Activated B cell treated with CpG ODN at 0.5 μM for 24 hours (primary cell): Measurements from ENCODE around the gene THOC2. TPM values are rescaled to one million over a fixed set of nuclear protein-coding genes. Genes with fewer than 3 reads are reported as not detected.

Source experiments
- ATAC-seq: fragments of 200-7000 bp; cut with Tn5 transposase; one replicate; pipeline ENCODE4 v1.10.0; 2021; ENCODE audit warnings: low read depth, mild to moderate bottlenecking, moderate library complexity
- CTCF ChIA-PET: fragments of 350-600 bp; sonication (Branson Sonifier 250); formaldehyde crosslinking; loops from one replicate; lab custom pipeline; 2021; ENCODE audit warnings: antibody characterized with exemption; lab: Charles Lee
- POLR2A ChIA-PET: fragments of 350-600 bp; sonication (Branson Sonifier 250); formaldehyde crosslinking; loops from one replicate; lab custom pipeline; 2021; ENCODE audit warnings: antibody characterized with exemption; lab: Charles Lee
- DNase-seq: peaks from one replicate; pipeline ENCODE4 v3.0.0; 2022
- H3K27ac Mint-ChIP-seq: one replicate; pipeline ENCODE4 v1.8.0; 2020; ENCODE audit warnings: mixed read lengths
- H3K27me3 Mint-ChIP-seq: one replicate; pipeline ENCODE4 v1.8.0; 2021; ENCODE audit warnings: mixed read lengths
- H3K36me3 Mint-ChIP-seq: one replicate; pipeline ENCODE4 v1.8.0; 2021; ENCODE audit warnings: low read depth, mixed read lengths
- H3K4me1 Mint-ChIP-seq: one replicate; pipeline ENCODE4 v1.8.0; 2021; ENCODE audit warnings: mixed read lengths
- H3K4me3 Mint-ChIP-seq: one replicate; pipeline ENCODE4 v1.8.0; 2020; ENCODE audit warnings: mild to moderate bottlenecking, mixed read lengths
- H3K9me3 Mint-ChIP-seq: one replicate; pipeline ENCODE4 v1.8.0; 2020; ENCODE audit warnings: mixed read lengths
- CTCF ChIP-seq: fragments of 200-600 bp; IDR thresholded peaks from one replicate; pipeline ENCODE4 v1.8.0; 2022; ENCODE audit warnings: antibody characterized with exemption, mild to moderate bottlenecking
- intact Hi-C: fragments of 100-400 bp; cut with micrococcal nuclease; formaldehyde crosslinking; loops from one replicate; pipeline ENCODE4 v1.15.1; 2024
- total RNA-seq: library from RNA; stranded (reverse); gene quantifications from 2 replicates; pipeline ENCODE4 v1.2.3, GENCODE V29; 2022

The THOC2 gene
- total RNA-seq, 1 donor from 2014 or later = 106 TPM

DNA sequence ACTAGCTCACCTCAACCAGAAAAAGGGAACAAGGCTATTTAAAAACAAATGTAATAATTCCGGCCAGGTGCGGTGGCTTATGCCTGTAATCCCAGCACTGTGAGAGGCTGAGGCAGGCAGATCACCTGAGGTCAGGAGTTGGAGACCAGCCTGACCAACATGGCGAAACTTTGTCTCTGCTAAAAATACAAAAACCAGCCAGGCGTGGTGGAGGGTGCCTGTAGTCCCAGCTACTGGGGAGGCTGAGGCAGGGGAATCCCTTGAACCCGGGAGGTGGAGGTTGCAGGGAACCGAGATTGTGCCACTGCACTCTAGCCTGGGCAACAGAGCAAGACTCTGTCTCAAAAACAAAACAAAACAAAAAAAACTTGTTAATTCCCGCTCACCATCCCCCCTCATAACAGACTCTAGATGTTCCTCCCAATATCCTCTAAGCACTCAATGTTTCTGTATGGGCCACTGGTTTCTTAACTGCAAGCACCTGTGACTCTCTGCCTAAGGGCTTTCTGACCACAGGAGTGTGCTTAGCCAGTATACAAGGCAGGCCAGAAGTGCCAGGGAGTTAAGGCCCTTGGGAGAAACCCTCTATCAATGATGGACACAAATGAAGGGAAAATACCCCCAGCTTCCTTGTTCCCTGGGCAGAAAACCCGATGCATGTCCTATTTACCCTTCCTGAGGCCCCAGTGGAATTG is 21.0 kb upstream of the THOC2 start:
- TF ChIP-seq CTCF = no peak
- intact Hi-C loops = no loop called here
- CTCF ChIA-PET = no interaction called here
- H3K27me3 Mint-ChIP-seq = no peaks in the 10 kb centered on the region
- ATAC-seq = no peak
- POLR2A ChIA-PET = no interaction called here
- H3K4me3 Mint-ChIP-seq = no peak overlapping the region
- no peak for DNase-seq
- no peaks in the 10 kb centered on the region for H3K36me3 Mint-ChIP-seq
- H3K9me3 Mint-ChIP-seq = no peaks in the 10 kb centered on the region
- H3K27ac Mint-ChIP-seq = no peak overlapping the region
- H3K4me1 Mint-ChIP-seq = peaks cover 2% of the 10 kb centered on the region

DNA sequence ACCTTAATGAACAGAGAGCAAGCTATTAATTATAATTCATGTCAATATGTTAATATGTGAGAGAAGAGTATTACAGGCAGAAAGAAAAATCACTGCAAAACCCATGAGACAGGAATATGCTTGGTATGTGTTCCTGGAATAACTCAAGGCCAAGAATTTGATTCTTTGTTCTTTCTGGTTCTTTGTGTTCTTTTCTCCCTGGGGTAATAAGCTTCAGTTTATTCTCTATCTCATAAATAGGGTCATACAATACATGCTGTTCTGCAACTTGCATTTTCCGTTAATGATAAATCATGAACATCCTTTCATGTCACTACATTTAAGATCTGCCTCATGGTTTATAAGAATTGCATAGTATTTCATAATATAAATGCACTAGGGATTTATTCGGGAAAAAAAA is 16.8 kb upstream of the THOC2 start:
- Mint-ChIP-seq H3K9me3 (no peaks in the 10 kb centered on the region), H3K27ac (no peak overlapping the region), H3K27me3 (no peaks in the 10 kb centered on the region), H3K4me3 (no peak overlapping the region), H3K4me1 (peaks cover 2% of the 10 kb centered on the region), H3K36me3 (no peaks in the 10 kb centered on the region)
- ATAC-seq (no peak), DNase-seq (no peak)
- TF ChIP-seq CTCF = no peak
- POLR2A ChIA-PET = no interaction called here
- intact Hi-C loops = no loop called here
- CTCF ChIA-PET = no interaction called here

GRCh38 chrX:123745511-123745910 is 12.7 kb upstream of the THOC2 start:
- POLR2A ChIA-PET = no interaction called here
- no peaks in the 10 kb centered on the region for H3K27me3 Mint-ChIP-seq
- intact Hi-C loops = no loop called here
- no peak overlapping the region for H3K4me3 Mint-ChIP-seq
- ATAC-seq (no peak), DNase-seq (no peak)
- no peak for TF ChIP-seq CTCF
- CTCF ChIA-PET = no interaction called here
- no peaks in the 10 kb centered on the region for H3K4me1 Mint-ChIP-seq
- H3K27ac Mint-ChIP-seq = no peak overlapping the region
- H3K36me3 Mint-ChIP-seq = no peaks in the 10 kb centered on the region
- no peaks in the 10 kb centered on the region for H3K9me3 Mint-ChIP-seq

- no peak overlapping the region for H3K4me3 Mint-ChIP-seq
- H3K27me3 Mint-ChIP-seq = no peaks in the 10 kb centered on the region
- no peak overlapping the region for H3K27ac Mint-ChIP-seq
- intact Hi-C loops = no loop called here
- DNase-seq (no peak), ATAC-seq (no peak)
- H3K4me1 Mint-ChIP-seq = no peaks in the 10 kb centered on the region
- POLR2A ChIA-PET = no interaction called here
- no peak for TF ChIP-seq CTCF
- no peaks in the 10 kb centered on the region for H3K9me3 Mint-ChIP-seq
- no peaks in the 10 kb centered on the region for H3K36me3 Mint-ChIP-seq
- CTCF ChIA-PET = no interaction called here
Observed at GRCh38 chrX:123743312-123743711, 10.5 kb upstream of the THOC2 start.

DNA sequence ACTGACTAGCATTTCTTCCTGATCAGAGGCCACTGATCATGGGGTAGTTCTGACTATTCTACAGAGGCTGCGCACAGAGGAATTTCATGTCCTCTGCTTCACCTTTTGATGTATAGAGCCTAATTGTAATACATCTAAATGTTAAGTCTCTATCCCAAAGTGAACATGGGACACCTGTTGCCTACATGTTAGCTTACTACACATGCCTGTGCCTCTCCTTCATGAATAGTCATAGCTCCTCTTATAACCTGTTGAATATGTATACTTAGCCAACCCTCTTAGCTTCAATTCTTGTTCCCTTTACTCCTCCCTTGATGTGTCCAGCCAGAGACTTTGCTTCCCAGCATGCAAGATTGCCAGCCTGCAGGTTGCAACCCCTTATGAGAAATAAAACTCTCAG is 9.6 kb upstream of the THOC2 start:
- Mint-ChIP-seq H3K36me3 (no peaks in the 10 kb centered on the region), H3K9me3 (no peaks in the 10 kb centered on the region), H3K27me3 (no peaks in the 10 kb centered on the region), H3K4me1 (no peaks in the 10 kb centered on the region), H3K27ac (no peak overlapping the region), H3K4me3 (no peak overlapping the region)
- intact Hi-C loops = no loop called here
- POLR2A ChIA-PET = no interaction called here
- TF ChIP-seq CTCF = no peak
- CTCF ChIA-PET = no interaction called here
- ATAC-seq = no peak
- DNase-seq = no peak
